SU-DHL-6 (cell line): Measurements from ENCODE around the gene SAMD11.
A peak's percentile ranks its signal among the peaks of the same experiment; 100 is the strongest.

Experiments
- H2AFZ ChIP-seq: fragments of 200-600 bp; sonication (generic); 2 replicates; pipeline ENCODE4 v1.6.1; 2014; ENCODE audit warnings: low read depth, mild to moderate bottlenecking, moderate library complexity, mixed read lengths, antibody characterized with exemption, low read length; ENCODE audit not compliant: severe bottlenecking
- H3F3A ChIP-seq: fragments of 200-600 bp; shearing (Covaris generic); 2 replicates; pipeline ENCODE4 v1.6.0; 2016; ENCODE audit warnings: antibody characterized with exemption, mild to moderate bottlenecking; ENCODE audit not compliant: insufficient read depth
- H3K27ac ChIP-seq: fragments of 200-600 bp; sonication (generic); 2 replicates; pipeline ENCODE4 v1.5.1; 2016; ENCODE audit warnings: low read depth, mild to moderate bottlenecking, low read length, moderate library complexity, mixed read lengths
- H3K27me3 ChIP-seq: fragments of 200-600 bp; sonication (generic), shearing (Covaris generic); 2 replicates; pipeline ENCODE4 v1.6.0; 2014; ENCODE audit warnings: mild to moderate bottlenecking, low read length
- H3K36me3 ChIP-seq: fragments of 200-600 bp; sonication (generic); 2 replicates; pipeline ENCODE4 v1.6.1; 2014; ENCODE audit warnings: mild to moderate bottlenecking, low read length, mixed read lengths
- H3K4me2 ChIP-seq: fragments of 300-600, 200-600 bp; shearing (Covaris generic), sonication (generic); 2 replicates; pipeline ENCODE4 v1.6.0; 2014; ENCODE audit warnings: low read length, low read depth, mild to moderate bottlenecking; ENCODE audit not compliant: poor library complexity, severe bottlenecking
- H3K4me3 ChIP-seq: fragments of 200-600 bp; sonication (generic); 2 replicates; pipeline ENCODE4 v1.5.1; 2014; ENCODE audit warnings: antibody characterized with exemption, low read length, mild to moderate bottlenecking, mixed read lengths; ENCODE audit not compliant: insufficient read depth, poor library complexity, severe bottlenecking
- H3K79me2 ChIP-seq: fragments of 200-600 bp; sonication (generic); 2 replicates; pipeline ENCODE4 v1.6.1; 2014; ENCODE audit warnings: mild to moderate bottlenecking, low read length, moderate library complexity; ENCODE audit not compliant: insufficient read depth
- H3K9ac ChIP-seq: fragments of 200-600 bp; sonication (generic); 2 replicates; pipeline ENCODE4 v1.7.0; 2014; ENCODE audit warnings: mild to moderate bottlenecking, low read length
- H3K9me2 ChIP-seq: fragments of 200-600 bp; sonication (generic); replicated peaks from 2 replicates; pipeline ENCODE4 v1.6.1; 2014; ENCODE audit warnings: low read length; ENCODE audit not compliant: insufficient read depth
- H3K9me3 ChIP-seq: fragments of 200-600 bp; sonication (generic); 2 replicates; pipeline ENCODE4 v1.6.1; 2014; ENCODE audit warnings: low read length, mixed read lengths; ENCODE audit not compliant: insufficient read depth
- H4K20me1 ChIP-seq: fragments of 200-600 bp; sonication (generic); 2 replicates; pipeline ENCODE4 v1.6.1; 2014; ENCODE audit warnings: low read depth, mild to moderate bottlenecking, antibody characterized with exemption, low read length, moderate library complexity, mixed read lengths
- EZH2phosphoT487 ChIP-seq: fragments of 200-600 bp; sonication (generic), shearing (Covaris generic); conservative IDR thresholded peaks from 2 replicates; pipeline ENCODE4 v1.6.1; 2018; ENCODE audit warnings: mild to moderate bottlenecking, antibody characterized with exemption, low read length, moderate library complexity, mixed read lengths
- TF ChIP-seq, protein P1 (sequence below): fragments of 200-600 bp; sonication (generic); IDR thresholded peaks from one replicate; pipeline ENCODE4 v1.5.1; 2017; ENCODE audit warnings: antibody characterized with exemption, mild to moderate bottlenecking, low read length, moderate library complexity; ENCODE audit not compliant: insufficient read depth, poor library complexity, severe bottlenecking

SAMD11 gene

GRCh38 chr1:940107-941014, 16.6 kb downstream of the SAMD11 start:
- H3K27ac ChIP-seq: no peak overlapping the region
- no peaks in the 10 kb centered on the region for H3K36me3 ChIP-seq
- H3K4me3 ChIP-seq: no peak overlapping the region
- no peak overlapping the region for H2AFZ ChIP-seq
- H3K9me3 ChIP-seq: no peaks in the 10 kb centered on the region
- no peaks in the 10 kb centered on the region for H4K20me1 ChIP-seq
- H3K9me2 ChIP-seq: no peaks in the 10 kb centered on the region
- TF ChIP-seq EZH2phosphoT487: no peak; the same call in 1 of the 2 replicates
- TF ChIP-seq, protein P1, sequence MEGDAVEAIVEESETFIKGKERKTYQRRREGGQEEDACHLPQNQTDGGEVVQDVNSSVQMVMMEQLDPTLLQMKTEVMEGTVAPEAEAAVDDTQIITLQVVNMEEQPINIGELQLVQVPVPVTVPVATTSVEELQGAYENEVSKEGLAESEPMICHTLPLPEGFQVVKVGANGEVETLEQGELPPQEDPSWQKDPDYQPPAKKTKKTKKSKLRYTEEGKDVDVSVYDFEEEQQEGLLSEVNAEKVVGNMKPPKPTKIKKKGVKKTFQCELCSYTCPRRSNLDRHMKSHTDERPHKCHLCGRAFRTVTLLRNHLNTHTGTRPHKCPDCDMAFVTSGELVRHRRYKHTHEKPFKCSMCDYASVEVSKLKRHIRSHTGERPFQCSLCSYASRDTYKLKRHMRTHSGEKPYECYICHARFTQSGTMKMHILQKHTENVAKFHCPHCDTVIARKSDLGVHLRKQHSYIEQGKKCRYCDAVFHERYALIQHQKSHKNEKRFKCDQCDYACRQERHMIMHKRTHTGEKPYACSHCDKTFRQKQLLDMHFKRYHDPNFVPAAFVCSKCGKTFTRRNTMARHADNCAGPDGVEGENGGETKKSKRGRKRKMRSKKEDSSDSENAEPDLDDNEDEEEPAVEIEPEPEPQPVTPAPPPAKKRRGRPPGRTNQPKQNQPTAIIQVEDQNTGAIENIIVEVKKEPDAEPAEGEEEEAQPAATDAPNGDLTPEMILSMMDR: no peak
- H3K79me2 ChIP-seq: no peaks in the 10 kb centered on the region
- no peak overlapping the region for H3K9ac ChIP-seq
- H3K27me3 ChIP-seq: no peaks in the 10 kb centered on the region
- no peaks in the 10 kb centered on the region for H3F3A ChIP-seq
- peak overlapping the region; percentile 27 for H3K4me2 ChIP-seq

DNA sequence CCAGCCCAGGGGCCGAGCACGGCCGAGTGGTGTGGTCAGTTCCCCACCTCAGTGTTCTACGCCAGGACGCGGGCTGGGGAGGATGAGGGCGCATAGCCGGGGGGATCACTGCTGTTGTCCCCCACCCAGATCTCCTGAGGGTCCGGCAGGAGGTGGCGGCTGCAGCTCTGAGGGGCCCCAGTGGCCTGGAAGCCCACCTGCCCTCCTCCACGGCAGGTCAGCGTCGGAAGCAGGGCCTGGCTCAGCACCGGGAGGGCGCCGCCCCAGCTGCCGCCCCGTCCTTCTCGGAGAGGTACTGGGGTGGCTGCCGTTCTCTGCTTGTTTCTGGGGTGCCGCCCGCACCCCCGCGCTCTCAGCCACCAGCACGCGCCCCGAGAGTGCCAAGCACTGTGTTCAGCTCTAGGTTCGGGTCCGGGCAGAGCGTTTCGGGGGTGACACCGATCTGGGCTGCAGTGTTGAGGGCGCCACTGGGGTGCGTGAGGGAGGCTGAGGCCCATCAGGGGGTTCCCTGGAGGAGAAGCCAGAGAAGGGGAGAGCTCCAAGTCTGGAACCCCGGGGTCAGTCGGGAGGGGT, 17.4 kb downstream of the SAMD11 start:
- Histone ChIP-seq H3K4me2 (peak overlapping the region; percentile 31), H3F3A (no peaks in the 10 kb centered on the region), H3K36me3 (no peaks in the 10 kb centered on the region), H3K9me2 (no peaks in the 10 kb centered on the region), H3K79me2 (no peaks in the 10 kb centered on the region), H3K27me3 (no peaks in the 10 kb centered on the region), H3K27ac (no peak overlapping the region), H4K20me1 (no peaks in the 10 kb centered on the region), H3K4me3 (no peak overlapping the region), H2AFZ (no peak overlapping the region), H3K9me3 (no peaks in the 10 kb centered on the region), H3K9ac (no peak overlapping the region)
- TF ChIP-seq, protein P1: no peak
- TF ChIP-seq EZH2phosphoT487: no peak

- H3K79me2 ChIP-seq: no peaks in the 10 kb centered on the region
- H3K27ac ChIP-seq: no peak overlapping the region
- H3K9me3 ChIP-seq: no peaks in the 10 kb centered on the region
- H4K20me1 ChIP-seq: no peaks in the 10 kb centered on the region
- no peaks in the 10 kb centered on the region for H3K9me2 ChIP-seq
- H3K27me3 ChIP-seq: no peaks in the 10 kb centered on the region
- H3K9ac ChIP-seq: no peak overlapping the region
- no peaks in the 10 kb centered on the region for H3K36me3 ChIP-seq
- no peaks in the 10 kb centered on the region for H3F3A ChIP-seq
- 0 out of 2 replicates have a peak, but pooled peaks have one; percentile 72 for TF ChIP-seq EZH2phosphoT487
- TF ChIP-seq, protein P1: no peak
- H2AFZ ChIP-seq: no peak overlapping the region
- H3K4me2 ChIP-seq: peak overlapping the region; percentile 31
- H3K4me3 ChIP-seq: no peak overlapping the region
Observed at GRCh38 chr1:941588-942383, 18.1 kb downstream of the SAMD11 start.
